Hepatocyte (in vitro differentiated cells): ENCODE measurements around the gene SON. TPM values are rescaled to one million over a fixed set of nuclear protein-coding genes. Genes with fewer than 3 reads are reported as not detected.

Experiments used
- DNase-seq: peaks from one replicate; pipeline ENCODE4 v3.0.0-alpha.2; 2016; ENCODE audit warnings: low spot score
- H2AFZ ChIP-seq: fragments of 200-600 bp; sonication (generic); 2 replicates; pipeline ENCODE4 v1.6.0; 2016; ENCODE audit warnings: antibody characterized with exemption, mild to moderate bottlenecking
- H3K27ac ChIP-seq: fragments of 200-600 bp; sonication (generic); 2 replicates; pipeline ENCODE4 v1.5.1; 2016; ENCODE audit warnings: mild to moderate bottlenecking
- H3K27me3 ChIP-seq: fragments of 200-600 bp; sonication (generic); 2 replicates; pipeline ENCODE4 v1.6.1; 2016
- H3K36me3 ChIP-seq: fragments of 200-600 bp; sonication (generic); replicated peaks from 2 replicates; pipeline ENCODE4 v1.5.1; 2016; ENCODE audit warnings: low read depth; ENCODE audit not compliant: insufficient read depth
- H3K4me1 ChIP-seq: fragments of 200-600 bp; sonication (generic); 2 replicates; pipeline ENCODE4 v1.5.1; 2016; ENCODE audit warnings: mild to moderate bottlenecking, moderate library complexity; ENCODE audit not compliant: insufficient read depth
- H3K4me2 ChIP-seq: fragments of 200-600 bp; sonication (generic); 2 replicates; pipeline ENCODE4 v1.6.0; 2016
- H3K4me3 ChIP-seq: fragments of 200-600 bp; sonication (generic); 2 replicates; pipeline ENCODE4 v1.5.1; 2016; ENCODE audit warnings: mild to moderate bottlenecking
- H3K79me2 ChIP-seq: fragments of 200-600 bp; sonication (generic); 2 replicates; pipeline ENCODE4 v1.6.0; 2017; ENCODE audit warnings: mild to moderate bottlenecking
- H3K9me2 ChIP-seq: fragments of 200-600 bp; sonication (generic); replicated peaks from 2 replicates; pipeline ENCODE4 v1.6.0; 2017; ENCODE audit warnings: mild to moderate bottlenecking; ENCODE audit not compliant: insufficient read depth
- H3K9me3 ChIP-seq: fragments of 200-600 bp; sonication (generic); 2 replicates; pipeline ENCODE4 v1.5.1; 2016; ENCODE audit warnings: low read depth, mild to moderate bottlenecking
- H4K20me1 ChIP-seq: fragments of 200-600 bp; sonication (generic); 2 replicates; pipeline ENCODE4 v1.6.0; 2016; ENCODE audit warnings: mild to moderate bottlenecking; ENCODE audit not compliant: insufficient read depth, poor library complexity, severe bottlenecking
- EZH2 ChIP-seq: fragments of 200-600 bp; sonication (generic); IDR thresholded peaks from 2 replicates; pipeline ENCODE4 v1.6.1; 2016; ENCODE audit warnings: antibody characterized with exemption, mild to moderate bottlenecking, borderline replicate concordance
- EZH2phosphoT487 ChIP-seq: fragments of 200-600 bp; sonication (generic); IDR thresholded peaks from one replicate; pipeline ENCODE4 v1.6.1; 2018; ENCODE audit warnings: antibody characterized with exemption, mild to moderate bottlenecking, low read depth, moderate library complexity; ENCODE audit not compliant: unreplicated experiment, severe bottlenecking
- WGBS: methylation state at CpG from one replicate; pipeline ENCODE4 v1.1.6; 2016; ENCODE audit warnings: low lambda C conversion rate; ENCODE audit errors: missing lambda C conversion rate; 5-methylcytosine and 5-hydroxymethylcytosine counted together
- polyA plus RNA-seq: library from polyadenylated mRNA; unstranded; fragments of >200 nt; fragmentation: Nextera tagmentation; extraction: Ambion mirVana; gene quantifications from 2 replicates; pipeline ENCODE4 v1.2.1, GENCODE V29; 2016
- total RNA-seq: library from RNA; depleted of rRNA; stranded (reverse); fragments of >200 nt; gene quantifications from 2 replicates; pipeline ENCODE4 v1.2.3, GENCODE V29; 2014
- TF ChIP-seq, protein P1 (sequence below): fragments of 200-600 bp; sonication (generic); IDR thresholded peaks from 2 replicates; pipeline ENCODE4 v1.5.1; 2016; ENCODE audit warnings: antibody characterized with exemption, mild to moderate bottlenecking; ENCODE audit not compliant: poor library complexity

SON gene
- total and polyA plus RNA-seq, 2 experiments from 2014 or later = 181 to 358 TPM

DNA sequence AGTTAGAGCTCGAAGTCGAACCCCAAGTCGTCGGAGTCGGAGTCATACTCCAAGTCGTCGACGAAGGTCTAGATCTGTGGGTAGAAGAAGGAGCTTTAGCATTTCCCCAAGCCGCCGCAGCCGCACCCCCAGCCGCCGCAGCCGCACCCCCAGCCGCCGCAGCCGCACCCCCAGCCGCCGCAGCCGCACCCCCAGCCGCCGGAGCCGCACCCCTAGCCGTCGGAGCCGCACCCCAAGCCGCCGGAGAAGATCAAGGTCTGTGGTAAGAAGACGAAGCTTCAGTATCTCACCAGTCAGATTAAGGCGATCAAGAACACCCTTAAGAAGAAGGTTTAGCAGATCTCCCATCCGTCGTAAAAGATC is 12.1 kb downstream of the SON start:
- Histone ChIP-seq H3K27ac (no peak overlapping the region), H3K79me2 (peaks cover 97% of the 10 kb centered on the region), H3K4me1 (no peaks in the 10 kb centered on the region), H3K27me3 (no peaks in the 10 kb centered on the region), H2AFZ (no peak overlapping the region), H4K20me1 (peaks cover 97% of the 10 kb centered on the region), H3K9me2 (no peaks in the 10 kb centered on the region), H3K4me2 (no peak overlapping the region), H3K9me3 (no peaks in the 10 kb centered on the region), H3K4me3 (no peak overlapping the region), H3K36me3 (no peaks in the 10 kb centered on the region)
- no peak for DNase-seq
- 96% methylated on average over 29 of the region's 32 CpGs for WGBS
- TF ChIP-seq, protein P1, sequence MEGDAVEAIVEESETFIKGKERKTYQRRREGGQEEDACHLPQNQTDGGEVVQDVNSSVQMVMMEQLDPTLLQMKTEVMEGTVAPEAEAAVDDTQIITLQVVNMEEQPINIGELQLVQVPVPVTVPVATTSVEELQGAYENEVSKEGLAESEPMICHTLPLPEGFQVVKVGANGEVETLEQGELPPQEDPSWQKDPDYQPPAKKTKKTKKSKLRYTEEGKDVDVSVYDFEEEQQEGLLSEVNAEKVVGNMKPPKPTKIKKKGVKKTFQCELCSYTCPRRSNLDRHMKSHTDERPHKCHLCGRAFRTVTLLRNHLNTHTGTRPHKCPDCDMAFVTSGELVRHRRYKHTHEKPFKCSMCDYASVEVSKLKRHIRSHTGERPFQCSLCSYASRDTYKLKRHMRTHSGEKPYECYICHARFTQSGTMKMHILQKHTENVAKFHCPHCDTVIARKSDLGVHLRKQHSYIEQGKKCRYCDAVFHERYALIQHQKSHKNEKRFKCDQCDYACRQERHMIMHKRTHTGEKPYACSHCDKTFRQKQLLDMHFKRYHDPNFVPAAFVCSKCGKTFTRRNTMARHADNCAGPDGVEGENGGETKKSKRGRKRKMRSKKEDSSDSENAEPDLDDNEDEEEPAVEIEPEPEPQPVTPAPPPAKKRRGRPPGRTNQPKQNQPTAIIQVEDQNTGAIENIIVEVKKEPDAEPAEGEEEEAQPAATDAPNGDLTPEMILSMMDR = no peak
- TF ChIP-seq EZH2phosphoT487 (no peak), EZH2 (no peak)

DNA sequence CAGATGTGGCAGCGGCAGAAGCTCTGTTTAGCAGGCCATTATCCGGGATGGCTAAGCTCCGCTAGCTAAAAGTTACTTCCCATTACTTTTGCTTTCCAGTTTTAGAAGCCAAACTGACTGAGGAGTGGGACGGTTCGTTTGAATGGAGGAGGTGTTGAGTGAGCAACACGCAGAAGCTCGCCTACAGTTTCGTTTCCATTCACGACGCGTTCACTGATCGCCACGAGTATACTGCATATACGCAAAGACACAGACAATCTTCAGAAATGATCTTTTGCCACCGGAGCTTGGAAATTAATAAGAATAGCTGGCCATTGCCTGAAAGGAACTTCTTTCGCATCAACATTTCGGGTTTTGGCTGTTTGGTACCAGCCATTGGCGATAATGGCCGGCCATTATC is 14.6 kb downstream of the SON start:
- WGBS = 98% methylated on average over 19 of the region's 19 CpGs
- H3K4me2 ChIP-seq = no peak overlapping the region
- H3K9me2 ChIP-seq = no peaks in the 10 kb centered on the region
- no peak overlapping the region for H3K4me3 ChIP-seq
- DNase-seq = no peak
- H3K79me2 ChIP-seq = peaks cover 97% of the 10 kb centered on the region
- no peaks in the 10 kb centered on the region for H3K9me3 ChIP-seq
- H3K36me3 ChIP-seq = no peaks in the 10 kb centered on the region
- peaks cover 96% of the 10 kb centered on the region for H4K20me1 ChIP-seq
- H3K27me3 ChIP-seq = no peaks in the 10 kb centered on the region
- no peak overlapping the region for H2AFZ ChIP-seq
- TF ChIP-seq EZH2phosphoT487 (no peak), EZH2 (no peak)
- TF ChIP-seq, protein P1 = no peak
- H3K4me1 ChIP-seq = no peaks in the 10 kb centered on the region
- H3K27ac ChIP-seq = no peak overlapping the region

DNA sequence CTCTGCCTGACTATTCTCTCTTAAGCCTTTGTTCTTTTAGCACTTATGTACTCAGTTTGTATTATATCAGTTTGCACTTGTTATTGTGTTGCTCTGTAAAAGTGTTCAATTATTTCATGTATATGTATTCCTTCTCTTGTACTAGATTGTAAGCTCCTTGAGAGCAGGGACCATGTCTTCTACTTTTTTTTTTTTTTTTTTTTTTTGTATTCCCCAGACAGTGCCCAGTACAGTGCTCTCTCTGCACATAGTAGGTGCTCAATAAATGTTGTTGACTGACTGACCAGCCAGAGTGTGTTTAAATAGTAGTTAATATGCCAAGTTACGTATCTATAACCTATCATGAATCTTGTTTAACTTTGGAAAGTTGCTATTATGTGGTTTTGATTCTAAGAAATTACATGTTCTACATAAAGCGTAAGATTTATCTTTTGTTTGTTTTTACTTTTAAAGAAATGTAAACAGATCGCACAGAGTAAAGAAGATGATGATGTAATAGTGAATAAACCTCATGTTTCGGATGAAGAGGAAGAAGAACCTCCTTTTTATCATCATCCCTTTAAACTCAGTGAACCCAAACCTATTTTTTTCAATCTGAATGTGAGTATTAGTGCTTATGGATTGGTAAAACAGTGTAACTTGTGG is 16.1 kb downstream of the SON start:
- Histone ChIP-seq H3K9me2 (no peaks in the 10 kb centered on the region), H2AFZ (no peak overlapping the region), H3K36me3 (no peaks in the 10 kb centered on the region), H3K4me3 (no peak overlapping the region), H3K4me2 (no peak overlapping the region), H4K20me1 (peaks cover 93% of the 10 kb centered on the region), H3K79me2 (peaks cover 97% of the 10 kb centered on the region), H3K27ac (no peak overlapping the region), H3K4me1 (no peaks in the 10 kb centered on the region), H3K27me3 (no peaks in the 10 kb centered on the region), H3K9me3 (no peaks in the 10 kb centered on the region)
- WGBS = 79% methylated on average over 4 of the region's 4 CpGs
- TF ChIP-seq EZH2phosphoT487 (no peak), EZH2 (no peak)
- TF ChIP-seq, protein P1 = no peak
- no peak for DNase-seq

DNA sequence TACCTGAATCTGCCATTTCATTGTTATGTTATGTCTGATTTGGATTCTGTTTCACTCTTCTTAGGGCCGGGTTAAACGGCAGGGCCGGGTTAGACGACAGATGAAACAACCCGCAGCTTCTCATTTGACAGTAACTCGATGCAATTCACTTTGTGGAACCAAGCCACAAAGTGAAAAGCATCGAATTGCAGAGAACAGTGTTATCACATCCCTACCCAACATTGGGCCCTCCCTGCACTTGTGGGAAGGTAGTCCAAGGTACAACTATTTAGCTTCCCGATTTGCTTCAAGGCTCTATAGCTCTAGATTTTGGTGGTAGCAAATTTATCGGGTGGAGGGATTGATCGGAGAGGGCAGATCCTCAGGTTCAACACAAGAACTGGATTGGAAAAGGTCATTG is 17.0 kb downstream of the SON start:
- H3K27ac ChIP-seq = no peak overlapping the region
- no peak overlapping the region for H3K4me3 ChIP-seq
- H3K36me3 ChIP-seq = no peaks in the 10 kb centered on the region
- no peaks in the 10 kb centered on the region for H3K4me1 ChIP-seq
- no peak overlapping the region for H3K4me2 ChIP-seq
- WGBS = 97% methylated on average over 10 of the region's 10 CpGs
- H3K9me3 ChIP-seq = no peaks in the 10 kb centered on the region
- peaks cover 97% of the 10 kb centered on the region for H3K79me2 ChIP-seq
- H3K9me2 ChIP-seq = no peaks in the 10 kb centered on the region
- H3K27me3 ChIP-seq = no peaks in the 10 kb centered on the region
- H2AFZ ChIP-seq = no peak overlapping the region
- peaks cover 84% of the 10 kb centered on the region for H4K20me1 ChIP-seq
- no peak for DNase-seq
- no peak for TF ChIP-seq EZH2
- TF ChIP-seq, protein P1 = no peak
